Omental fat pad (tissue), 4 donors: ENCODE measurements around the gene BRDT. TPM values are rescaled to one million over a fixed set of nuclear protein-coding genes. Genes with fewer than 3 reads are reported as not detected.

Experiments used
- ATAC-seq: fragments of 150-250 bp; one replicate; pipeline ENCODE4 v1.9.1; 2016; ENCODE audit warnings: mild to moderate bottlenecking, moderate library complexity; ENCODE audit not compliant: low FRiP score
- DNase-seq: peaks from one replicate; pipeline ENCODE4 v3.0.0-alpha.2; 2019; ENCODE audit warnings: low spot score
- total RNA-seq, 4 donors: library from RNA; depleted of rRNA; stranded (reverse); fragments of >200 nt; gene quantifications; one replicate each; pipeline ENCODE4 v1.1.0, GENCODE V29; 2016
- TF ChIP-seq, protein P1 (sequence below), 3 donors: fragments of 450-650 bp; IDR thresholded peaks; one replicate each; pipeline ENCODE4 v1.5.1; 2016 to 2017; ENCODE audit warnings: antibody characterized with exemption in 3 of 3, mild to moderate bottlenecking in 3 of 3, moderate library complexity in 2 of 3

Gene BRDT
- total RNA-seq, 4 donors from 2014 or later: 2.8 TPM; not detected in 3

DNA sequence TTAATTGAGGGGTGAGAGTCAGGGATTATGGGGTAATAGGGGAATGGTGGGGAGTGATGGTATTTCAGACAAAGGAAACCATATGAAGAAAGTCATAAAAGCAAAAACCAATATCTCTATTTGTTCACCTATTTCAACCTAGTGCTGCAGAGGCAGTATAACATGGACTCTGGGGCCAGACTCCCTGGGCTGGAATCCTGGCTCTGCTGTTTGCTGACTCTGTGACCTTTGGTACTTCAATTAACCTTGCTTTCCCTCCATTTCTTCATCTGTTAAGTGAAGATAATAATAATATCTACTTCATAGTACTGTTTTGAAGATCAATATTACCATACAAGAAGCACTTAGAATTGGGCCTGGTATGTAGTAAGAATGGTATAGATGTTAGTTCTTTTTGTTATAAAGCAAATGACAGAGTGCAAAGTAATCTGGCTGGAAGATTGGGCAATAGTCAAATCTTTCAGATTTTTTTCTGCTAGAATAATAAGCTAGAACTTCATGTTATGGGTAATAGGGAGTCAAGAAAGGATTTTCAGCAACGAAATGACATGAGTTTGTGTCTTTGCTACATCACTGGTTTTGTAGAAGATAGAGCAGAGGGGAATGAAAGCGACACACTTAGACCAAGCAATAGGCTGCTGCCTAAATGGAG lies 89.6 kb downstream of the BRDT start:
- TF ChIP-seq, protein P1, sequence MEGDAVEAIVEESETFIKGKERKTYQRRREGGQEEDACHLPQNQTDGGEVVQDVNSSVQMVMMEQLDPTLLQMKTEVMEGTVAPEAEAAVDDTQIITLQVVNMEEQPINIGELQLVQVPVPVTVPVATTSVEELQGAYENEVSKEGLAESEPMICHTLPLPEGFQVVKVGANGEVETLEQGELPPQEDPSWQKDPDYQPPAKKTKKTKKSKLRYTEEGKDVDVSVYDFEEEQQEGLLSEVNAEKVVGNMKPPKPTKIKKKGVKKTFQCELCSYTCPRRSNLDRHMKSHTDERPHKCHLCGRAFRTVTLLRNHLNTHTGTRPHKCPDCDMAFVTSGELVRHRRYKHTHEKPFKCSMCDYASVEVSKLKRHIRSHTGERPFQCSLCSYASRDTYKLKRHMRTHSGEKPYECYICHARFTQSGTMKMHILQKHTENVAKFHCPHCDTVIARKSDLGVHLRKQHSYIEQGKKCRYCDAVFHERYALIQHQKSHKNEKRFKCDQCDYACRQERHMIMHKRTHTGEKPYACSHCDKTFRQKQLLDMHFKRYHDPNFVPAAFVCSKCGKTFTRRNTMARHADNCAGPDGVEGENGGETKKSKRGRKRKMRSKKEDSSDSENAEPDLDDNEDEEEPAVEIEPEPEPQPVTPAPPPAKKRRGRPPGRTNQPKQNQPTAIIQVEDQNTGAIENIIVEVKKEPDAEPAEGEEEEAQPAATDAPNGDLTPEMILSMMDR (IDR thresholded peaks at IDR 0.05): no peak
- DNase-seq: no peak
- no peak for ATAC-seq

DNA sequence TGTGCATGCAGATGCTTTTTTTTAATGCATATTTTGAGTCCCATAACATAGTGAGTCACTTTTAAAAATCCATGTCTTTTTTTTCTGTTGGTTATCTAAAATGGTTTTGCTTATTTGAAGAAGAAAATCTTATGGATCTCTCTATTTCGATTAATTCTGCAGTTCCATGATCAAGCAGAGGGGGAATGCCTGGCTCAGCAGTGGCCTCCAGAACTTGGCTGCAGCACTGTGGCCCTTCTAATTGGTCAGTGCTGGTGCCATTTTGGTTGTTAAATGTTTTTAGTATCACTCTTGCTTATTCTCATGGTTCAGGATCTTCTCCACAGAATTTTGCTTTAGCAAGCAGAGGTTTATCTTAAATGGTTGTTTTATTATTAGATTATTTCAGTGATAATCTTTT lies 91.8 kb downstream of the BRDT start:
- DNase-seq: no peak
- TF ChIP-seq, protein P1 (IDR thresholded peaks at IDR 0.05): no peak
- no peak for ATAC-seq

DNA sequence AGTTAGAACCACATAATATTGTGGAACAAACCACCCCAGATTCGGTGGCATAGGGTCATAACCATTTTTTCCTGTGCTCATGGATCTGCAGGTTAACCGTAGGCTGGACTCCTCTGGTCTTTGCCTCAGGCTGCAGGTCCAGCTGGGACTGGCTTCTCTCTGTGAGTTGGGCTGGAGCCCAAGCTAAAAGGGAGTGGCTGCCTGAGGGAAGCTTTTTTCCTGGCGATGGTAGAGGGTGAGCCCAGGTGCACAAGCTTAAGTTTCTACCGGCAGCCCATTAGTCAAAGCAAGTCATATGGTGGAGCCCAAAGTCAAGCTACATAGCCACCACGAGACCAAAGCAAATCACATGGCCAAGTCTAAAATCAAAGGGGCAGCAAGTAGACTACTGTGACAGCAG lies 94.4 kb downstream of the BRDT start:
- TF ChIP-seq, protein P1 (IDR thresholded peaks at IDR 0.05): no peak
- no peak for ATAC-seq
- DNase-seq: no peak

DNA sequence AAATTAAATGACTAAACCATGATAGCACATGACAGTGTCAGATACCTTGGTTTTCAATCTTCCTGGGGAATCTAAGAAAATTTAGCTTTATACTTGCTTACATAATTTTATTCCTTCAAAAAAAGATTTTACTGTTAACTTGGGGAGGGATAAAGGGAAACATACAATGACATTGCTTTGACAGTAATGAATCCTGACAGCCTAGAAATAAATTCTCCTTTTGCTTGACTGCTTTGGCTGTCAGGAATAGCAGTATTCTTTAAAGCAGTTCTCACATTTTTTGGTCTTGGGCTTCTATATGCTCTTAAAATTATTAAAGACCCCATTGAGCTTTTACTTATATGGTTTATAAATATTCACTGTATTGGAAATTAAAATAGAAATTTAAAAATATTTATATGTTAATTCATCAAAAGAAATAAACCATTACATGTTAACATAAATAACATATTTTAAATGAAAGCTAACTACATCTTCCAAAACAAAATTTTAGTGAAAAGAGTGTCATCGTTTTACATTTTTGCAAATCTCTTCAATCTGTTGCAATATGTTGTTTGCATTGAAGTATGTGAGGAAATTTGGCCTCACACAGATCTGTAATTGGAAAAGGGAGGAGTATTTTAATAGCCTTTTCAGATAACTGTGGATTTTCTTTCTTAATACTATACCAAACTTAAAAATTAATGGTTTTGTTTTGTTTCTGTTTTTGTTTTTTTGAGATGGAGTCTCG lies 96.7 kb downstream of the BRDT start:
- DNase-seq (no peak), ATAC-seq (no peak)
- TF ChIP-seq, protein P1 (IDR thresholded peaks at IDR 0.05): no peak

DNA sequence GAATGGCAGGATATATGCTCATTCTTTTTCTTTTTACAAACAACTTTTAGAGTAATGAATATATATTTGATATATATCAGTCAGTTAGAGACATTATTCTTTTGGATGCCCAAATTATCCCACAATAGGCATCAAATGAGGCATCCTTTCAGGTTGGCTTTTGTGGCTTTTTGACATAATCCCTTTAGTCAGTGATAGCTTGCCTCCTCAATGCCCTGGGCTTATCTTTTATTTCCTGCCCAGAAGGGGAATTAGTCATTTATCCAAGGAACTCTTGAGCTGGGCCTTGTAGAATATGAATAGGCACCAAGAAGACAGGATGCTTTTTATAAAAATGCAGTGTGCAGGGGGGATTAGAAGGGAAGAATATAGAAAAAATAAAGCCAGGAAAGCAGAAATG lies 102.7 kb downstream of the BRDT start:
- no peak for ATAC-seq
- no peak for DNase-seq
- TF ChIP-seq, protein P1 (IDR thresholded peaks at IDR 0.05): no peak

Other genes starting within 250 kb of the BRDT start
- gene TGFBR3, start 63.2 kb upstream of the BRDT start, total RNA-seq: 100 to 1,000 TPM; 104 to 267 (median 196) TPM
- gene EPHX4, start 80.6 kb downstream of the BRDT start, total RNA-seq: under 1 TPM in 1 of 4 donors, not detected in 3; 0.56 TPM
- not detected for gene SETSIP, start 126.0 kb downstream of the BRDT start, total RNA-seq
- 10 to 100 TPM in 1 of 4 donors, 1 to 10 TPM in 3; 2.0 to 12.3 (median 6.5) TPM for gene BTBD8, start 130.9 kb downstream of the BRDT start, total RNA-seq